Cortex of kidney (tissue), 1 donor: ENCODE measurements around the gene OXNAD1.

Source experiments
- DNase-seq: peaks from one replicate; lab custom pipeline; 2025; lab: John Stamatoyannopoulos, UW

Gene OXNAD1

GRCh38 chr3:16279010-16279801, 14.2 kb downstream of the OXNAD1 start:
- no peak for DNase-seq

- DNase-seq = no peak
These were observed 15.7 kb downstream of the OXNAD1 start for GRCh38 chr3:16280671-16281070.

- DNase-seq = no peak
These were observed 19.6 kb downstream of the OXNAD1 start for GRCh38 chr3:16284633-16285032.

- no peak for DNase-seq
These were observed 21.1 kb downstream of the OXNAD1 start for GRCh38 chr3:16286161-16286560.

- DNase-seq = no peak
These were observed 21.9 kb downstream of the OXNAD1 start for GRCh38 chr3:16286751-16287543.

- no peak for DNase-seq
These were observed 23.7 kb downstream of the OXNAD1 start for GRCh38 chr3:16288664-16289063.

GRCh38 chr3:16289144-16289889, 24.3 kb downstream of the OXNAD1 start:
- DNase-seq = no peak

- no peak for DNase-seq
These were observed 25.2 kb downstream of the OXNAD1 start for GRCh38 chr3:16290007-16290826.

- no peak for DNase-seq
These were observed 25.8 kb downstream of the OXNAD1 start for GRCh38 chr3:16290827-16291196.

GRCh38 chr3:16294844-16295243, 29.8 kb downstream of the OXNAD1 start:
- DNase-seq = no peak

GRCh38 chr3:16295298-16295890, 30.4 kb downstream of the OXNAD1 start:
- DNase-seq = no peak

- no peak for DNase-seq
These were observed 33.2 kb downstream of the OXNAD1 start for GRCh38 chr3:16297997-16298885.

GRCh38 chr3:16298891-16299290, 33.9 kb downstream of the OXNAD1 start:
- no peak for DNase-seq

GRCh38 chr3:16299746-16300145, 34.7 kb downstream of the OXNAD1 start:
- DNase-seq = no peak

GRCh38 chr3:16300307-16300706, 35.3 kb downstream of the OXNAD1 start:
- no peak for DNase-seq

GRCh38 chr3:16300881-16301359, 35.9 kb downstream of the OXNAD1 start:
- DNase-seq = no peak

- no peak for DNase-seq
These were observed 36.5 kb downstream of the OXNAD1 start for GRCh38 chr3:16301507-16301906.

GRCh38 chr3:16302082-16302631, 37.1 kb downstream of the OXNAD1 start:
- no peak for DNase-seq

GRCh38 chr3:16303037-16303575, 38.1 kb downstream of the OXNAD1 start:
- no peak for DNase-seq
